ENCODE measurements around the gene APMAP. TPM values are rescaled to one million over a fixed set of nuclear protein-coding genes. Genes with fewer than 3 reads are reported as not detected.

The APMAP gene
- total and polyA plus RNA-seq, 2 of the 13 experiments (the other 11 are each of a cell fraction or from before 2014, with no cell fraction given): 168 to 214 TPM

- TF ChIP-seq FOXP1 (IDR thresholded peaks at IDR 0.05): no peak
- peak; percentile 94 for TF ChIP-seq FOXP1 (CRISPR knock-in tag; IDR thresholded peaks at IDR 0.05)
- TF ChIP-seq ZNF609 (CRISPR knock-in tag; IDR thresholded peaks at IDR 0.05; ENCODE audit: borderline replicate concordance): peak; percentile 62; the same call in 1 of the 2 replicates
- no peak for TF ChIP-seq ZBTB21 (CRISPR knock-in tag; IDR thresholded peaks at IDR 0.05)
- TF ChIP-seq TFDP1 (CRISPR knock-in tag; IDR thresholded peaks at IDR 0.05; ENCODE audit: borderline replicate concordance): peak; percentile 42; the same call in 1 of the 2 replicates
- no peak for TF ChIP-seq NR3C1 (CRISPR knock-in tag; IDR thresholded peaks at IDR 0.05)
- peak; percentile 22; the same call in 1 of the 2 replicates for TF ChIP-seq SATB2 (CRISPR knock-in tag; IDR thresholded peaks at IDR 0.05)
- TF ChIP-seq MYPOP (CRISPR knock-in tag; IDR thresholded peaks at IDR 0.05): peak; percentile 80; the same call in 1 of the 2 replicates
- no peak for TF ChIP-seq ATF5 (CRISPR knock-in tag; IDR thresholded peaks at IDR 0.05; ENCODE audit: low read depth)
- TF ChIP-seq ZNF142 (CRISPR knock-in tag; IDR thresholded peaks at IDR 0.05): peak; percentile 47; the same call in 1 of the 2 replicates
- peak; percentile 35 for TF ChIP-seq ZNF781 (CRISPR knock-in tag; IDR thresholded peaks at IDR 0.05; ENCODE audit: borderline replicate concordance, not compliant biosample characterization)
- no peak for TF ChIP-seq BORCS8-MEF2B (CRISPR knock-in tag; IDR thresholded peaks at IDR 0.05)
- no peak; the same call in 1 of the 2 replicates for TF ChIP-seq ZNF740 (CRISPR knock-in tag; IDR thresholded peaks at IDR 0.05)
- TF ChIP-seq ZNF746 (CRISPR knock-in tag; IDR thresholded peaks at IDR 0.05): 0 out of 2 replicates have a peak, but pooled peaks have one; percentile 35
- TF ChIP-seq ZNF576 (CRISPR knock-in tag; IDR thresholded peaks at IDR 0.05): no peak
Observed at GRCh38 chr20:24987244-24987643, 5.3 kb downstream of the APMAP start (continued).

All from HepG2 (cell line).